ENCODE measurements around the gene LHFPL3. TPM values are rescaled to one million over a fixed set of nuclear protein-coding genes. Genes with fewer than 3 reads are reported as not detected.
"Not testable (repeated sequence)": the region's sequence is repeated elsewhere in the genome, so short reads cannot be mapped to it uniquely, and the experiment has no call there.

The LHFPL3 gene
- total RNA-seq = not detected

GRCh38 chr7:104328296-104328969 is at the start of gene LHFPL3:
Gene LHFPL3 (plus strand): TSS chr7:104328603.
- Histone ChIP-seq H3K27me3 (replicated peaks; ENCODE audit: insufficient read depth) (no peaks in the 10 kb centered on the region), H3K9me3 (no peaks in the 10 kb centered on the region), H3K36me3 (no peaks in the 10 kb centered on the region), H3K27ac (no peak within 1 kb of the TSS), H3K4me1 (ENCODE audit: control insufficient read depth in 1 of 2, low read depth in 2 of 2) (peaks cover 0 to 17% of the 10 kb centered on the region in 2 donors), H3K4me3 (peak within 1 kb of the TSS; percentile 57)
- TF ChIP-seq CTCF (IDR thresholded peaks at IDR 0.05) = no peak
- no peak for ATAC-seq (ENCODE audit: insufficient number of reproducible peaks, low FRiP score, low read depth)
- no peak for DNase-seq (ENCODE audit: low spot score)

GRCh38 chr7:104281685-104282084 is 46.7 kb upstream of the LHFPL3 start:
- not testable (repeated sequence) for DNase-seq (ENCODE audit: low spot score); H3K4me1 ChIP-seq (ENCODE audit: control insufficient read depth in 1 of 2, low read depth in 2 of 2); H3K9me3 ChIP-seq; ATAC-seq (ENCODE audit: insufficient number of reproducible peaks, low FRiP score, low read depth); H3K27ac ChIP-seq; H3K27me3 ChIP-seq (replicated peaks; ENCODE audit: insufficient read depth); H3K36me3 ChIP-seq; H3K4me3 ChIP-seq

GRCh38 chr7:104286839-104287238 is 41.6 kb upstream of the LHFPL3 start:
- H3K9me3 ChIP-seq = no peaks in the 10 kb centered on the region
- H3K4me3 ChIP-seq = no peak overlapping the region
- no peaks in the 10 kb centered on the region for H3K36me3 ChIP-seq
- H3K27me3 ChIP-seq (replicated peaks; ENCODE audit: insufficient read depth) = no peaks in the 10 kb centered on the region
- H3K4me1 ChIP-seq (ENCODE audit: control insufficient read depth in 1 of 2, low read depth in 2 of 2) = no peaks in the 10 kb centered on the region
- no peak for TF ChIP-seq CTCF (IDR thresholded peaks at IDR 0.05)
- no peak for DNase-seq (ENCODE audit: low spot score)
- H3K27ac ChIP-seq = no peak overlapping the region
- no peak for ATAC-seq (ENCODE audit: insufficient number of reproducible peaks, low FRiP score, low read depth)

- no peak for DNase-seq (ENCODE audit: low spot score)
- TF ChIP-seq CTCF (IDR thresholded peaks at IDR 0.05) = no peak
- no peak for ATAC-seq (ENCODE audit: insufficient number of reproducible peaks, low FRiP score, low read depth)
- Histone ChIP-seq H3K36me3 (no peaks in the 10 kb centered on the region), H3K4me1 (ENCODE audit: control insufficient read depth in 1 of 2, low read depth in 2 of 2) (no peaks in the 10 kb centered on the region), H3K4me3 (no peak overlapping the region), H3K27me3 (replicated peaks; ENCODE audit: insufficient read depth) (no peaks in the 10 kb centered on the region), H3K27ac (no peak overlapping the region), H3K9me3 (no peaks in the 10 kb centered on the region)
Observed at GRCh38 chr7:104288137-104288536, 40.3 kb upstream of the LHFPL3 start.

GRCh38 chr7:104294291-104294690 is 34.1 kb upstream of the LHFPL3 start:
- no peak for ATAC-seq (ENCODE audit: insufficient number of reproducible peaks, low FRiP score, low read depth)
- no peaks in the 10 kb centered on the region for H3K27me3 ChIP-seq (replicated peaks; ENCODE audit: insufficient read depth)
- H3K4me1 ChIP-seq (ENCODE audit: control insufficient read depth in 1 of 2, low read depth in 2 of 2) = no peaks in the 10 kb centered on the region
- H3K36me3 ChIP-seq = no peaks in the 10 kb centered on the region
- no peak for TF ChIP-seq CTCF (IDR thresholded peaks at IDR 0.05)
- no peak overlapping the region for H3K27ac ChIP-seq
- no peak overlapping the region for H3K4me3 ChIP-seq
- no peaks in the 10 kb centered on the region for H3K9me3 ChIP-seq
- no peak for DNase-seq (ENCODE audit: low spot score)

GRCh38 chr7:104296266-104296665 is 32.1 kb upstream of the LHFPL3 start:
- DNase-seq (ENCODE audit: low spot score) (no peak), ATAC-seq (ENCODE audit: insufficient number of reproducible peaks, low FRiP score, low read depth) (no peak)
- H3K4me1 ChIP-seq (ENCODE audit: control insufficient read depth in 1 of 2, low read depth in 2 of 2) = no peaks in the 10 kb centered on the region
- H3K9me3 ChIP-seq = no peaks in the 10 kb centered on the region
- H3K4me3 ChIP-seq = no peak overlapping the region
- H3K27me3 ChIP-seq (replicated peaks; ENCODE audit: insufficient read depth) = no peaks in the 10 kb centered on the region
- H3K27ac ChIP-seq = no peak overlapping the region
- no peaks in the 10 kb centered on the region for H3K36me3 ChIP-seq
- TF ChIP-seq CTCF (IDR thresholded peaks at IDR 0.05) = no peak
